NCI-H2081 (cell line): Measurements from ENCODE around the gene YWHAG.
"Not testable (repeated sequence)": the region's sequence is repeated elsewhere in the genome, so short reads cannot be mapped to it uniquely, and the experiment has no call there.

Experiments
- DNase-seq, 2 experiments: peaks; one replicate each; lab custom pipeline; 2025; lab: John Stamatoyannopoulos, UW

Gene YWHAG

GRCh38 chr7:76294344-76295024 is 64.3 kb downstream of the YWHAG start:
- DNase-seq: peak; percentile 93 to 95

- DNase-seq: no peak
Measured at GRCh38 chr7:76293407-76293901, 65.3 kb downstream of the YWHAG start.

GRCh38 chr7:76292911-76293310 is 65.9 kb downstream of the YWHAG start:
- not testable (repeated sequence) for DNase-seq

GRCh38 chr7:76292213-76292573 is 66.6 kb downstream of the YWHAG start:
- DNase-seq: no peak

- peak; percentile 81 to 82 for DNase-seq
Measured at GRCh38 chr7:76291351-76292212, 67.2 kb downstream of the YWHAG start.

- not testable (repeated sequence) for DNase-seq
Measured at GRCh38 chr7:76290847-76291350, 67.9 kb downstream of the YWHAG start.

- no peak for DNase-seq
Measured at GRCh38 chr7:76286842-76287403, 71.9 kb downstream of the YWHAG start.

- DNase-seq: no peak
Measured at GRCh38 chr7:76285604-76286374, 73.0 kb downstream of the YWHAG start.

GRCh38 chr7:76283254-76284159 is 75.3 kb downstream of the YWHAG start:
- DNase-seq: no peak

- no peak for DNase-seq
Measured at GRCh38 chr7:76282344-76283253, 76.2 kb downstream of the YWHAG start.

- DNase-seq: no peak
Measured at GRCh38 chr7:76281706-76282343, 77.0 kb downstream of the YWHAG start.

GRCh38 chr7:76281006-76281705 is 77.6 kb downstream of the YWHAG start:
- no peak for DNase-seq

- no peak for DNase-seq
Measured at GRCh38 chr7:76280408-76280807, 78.4 kb downstream of the YWHAG start.

- peak in 1 of 2 experiments; percentile 18 for DNase-seq
Measured at GRCh38 chr7:76278540-76278939, 80.3 kb downstream of the YWHAG start.
